Sciatic nerve (tissue), 2 donors: ENCODE data around the gene ARIH2. TPM values are rescaled to one million over a fixed set of nuclear protein-coding genes. Genes with fewer than 3 reads are reported as not detected.
"Not testable (repeated sequence)": the region's sequence is repeated elsewhere in the genome, so short reads cannot be mapped to it uniquely, and the experiment has no call there.

Source experiments
- ATAC-seq: fragments of 200-7000 bp; cut with Tn5 transposase; one replicate; pipeline ENCODE4 v1.9.1; 2020; ENCODE audit warnings: mild to moderate bottlenecking, moderate library complexity
- DNase-seq: peaks from one replicate; pipeline ENCODE4 v3.0.0-alpha.2; 2020; ENCODE audit warnings: low spot score
- intact Hi-C: fragments of 100-400 bp; cut with DNase I; formaldehyde crosslinking; loops from one replicate; pipeline ENCODE4 v1.14.2; 2022
- total RNA-seq: library from RNA; stranded (reverse); fragmentation: NEBNext Ultra II Directional; extraction: Animal tissue kit (Norgen Biotek cat#: 25700); gene quantifications from one replicate; pipeline ENCODE4 v1.2.1, GENCODE V29; 2021
- donor health status: DM: no; HTN: no; CAD: no.
- donor health status: DM: no; HTN: no; CAD: no.

Gene ARIH2
- 88.9 TPM for total RNA-seq

- ATAC-seq (peak; percentile 99), DNase-seq (peak; percentile 93)
- intact Hi-C loops, result no loop called here
These were observed at the start of gene ARIH2 for GRCh38 chr3:48918388-48919214. Gene ARIH2 (plus strand): TSS chr3:48918842. CDS start chr3:48927559, 8,717 bp downstream.

- intact Hi-C loops, result no loop called here
- ATAC-seq (no peak), DNase-seq (no peak)
These were observed 41.0 kb upstream of the ARIH2 start for GRCh38 chr3:48877671-48878070.

GRCh38 chr3:48879307-48879993 is 39.2 kb upstream of the ARIH2 start:
- DNase-seq (no peak), ATAC-seq (no peak)
- intact Hi-C loops, result no loop called here

- DNase-seq (no peak), ATAC-seq (no peak)
- intact Hi-C loops, result no loop called here
These were observed 38.7 kb upstream of the ARIH2 start for GRCh38 chr3:48879994-48880377.

- intact Hi-C loops, result no loop called here
- ATAC-seq (no peak), DNase-seq (no peak)
These were observed 37.6 kb upstream of the ARIH2 start for GRCh38 chr3:48881006-48881405.

GRCh38 chr3:48881652-48882114 is 37.0 kb upstream of the ARIH2 start:
- no peak for ATAC-seq
- no peak for DNase-seq
- intact Hi-C loops, result no loop called here

GRCh38 chr3:48885753-48886152 is 32.9 kb upstream of the ARIH2 start:
- ATAC-seq, result no peak
- DNase-seq, result no peak
- intact Hi-C loops, result no loop called here

GRCh38 chr3:48891606-48892005 is 27.0 kb upstream of the ARIH2 start:
- intact Hi-C loops, result no loop called here
- ATAC-seq (no peak), DNase-seq (no peak)

GRCh38 chr3:48894516-48894915 is 24.1 kb upstream of the ARIH2 start:
- intact Hi-C loops, result no loop called here
- ATAC-seq, result no peak
- no peak for DNase-seq

GRCh38 chr3:48896936-48897335 is 21.7 kb upstream of the ARIH2 start:
- DNase-seq (no peak), ATAC-seq (peak; percentile 35)
- intact Hi-C loops, result no loop called here

GRCh38 chr3:48897460-48898376 is 20.9 kb upstream of the ARIH2 start:
- ATAC-seq (no peak), DNase-seq (no peak)
- intact Hi-C loops, result no loop called here

GRCh38 chr3:48898383-48899234 is 20.0 kb upstream of the ARIH2 start, which contains the start of gene SLC25A20:
Gene SLC25A20 (minus strand): TSS chr3:48898882. CDS start chr3:48898794, 88 bp downstream.
- DNase-seq, result peak; percentile 92
- peak; percentile 97 for ATAC-seq
- intact Hi-C loops, result no loop called here

GRCh38 chr3:48899273-48899672 is 19.4 kb upstream of the ARIH2 start:
- intact Hi-C loops, result no loop called here
- ATAC-seq, result no peak

GRCh38 chr3:48907026-48907425 is 11.6 kb upstream of the ARIH2 start:
- intact Hi-C loops, ATAC-seq, DNase-seq: not testable (repeated sequence)

More at GRCh38 chr3:48899273-48899672, 19.4 kb upstream of the ARIH2 start:
- DNase-seq, result no peak

GRCh38 chr3:48915296-48915695 is 3.3 kb upstream of the ARIH2 start:
- no peak for DNase-seq
- intact Hi-C loops, result no loop called here
- ATAC-seq, result no peak

- no peak for DNase-seq
- peak; percentile 19 for ATAC-seq
- intact Hi-C loops, result no loop called here
These were observed 835 bp downstream of the ARIH2 start for GRCh38 chr3:48919215-48920138.
